Neural progenitor cell (in vitro differentiated cells): ENCODE measurements around the gene DOCK4. TPM values are rescaled to one million over a fixed set of nuclear protein-coding genes. Genes with fewer than 3 reads are reported as not detected.

ENCODE experiments used
- DNase-seq: peaks from one replicate; pipeline ENCODE4 v3.0.0-alpha.2; 2016; ENCODE audit warnings: low spot score
- H2AFZ ChIP-seq: fragments of 200-600 bp; sonication (generic); replicated peaks from 2 replicates; pipeline ENCODE4 v1.6.1; 2016; ENCODE audit warnings: antibody characterized with exemption
- H3F3A ChIP-seq: fragments of 200-600 bp; sonication (generic); 2 replicates; pipeline ENCODE4 v1.6.1; 2016; ENCODE audit warnings: antibody characterized with exemption, low read depth
- H3K27ac ChIP-seq: fragments of 200-600 bp; sonication (generic); 2 replicates; pipeline ENCODE4 v1.5.1; 2016; ENCODE audit warnings: mild to moderate bottlenecking
- H3K27me3 ChIP-seq: fragments of 200-600 bp; sonication (generic); 2 replicates; pipeline ENCODE4 v1.6.1; 2016; ENCODE audit warnings: mild to moderate bottlenecking, moderate library complexity
- H3K36me3 ChIP-seq: fragments of 200-600 bp; sonication (generic); 2 replicates; pipeline ENCODE4 v1.5.1; 2016
- H3K4me1 ChIP-seq: fragments of 200-600 bp; sonication (generic); 2 replicates; pipeline ENCODE4 v1.6.1; 2016; ENCODE audit warnings: mixed run types
- H3K4me2 ChIP-seq: fragments of 200-600 bp; sonication (generic); 2 replicates; pipeline ENCODE4 v1.6.1; 2016
- H3K4me3 ChIP-seq: fragments of 200-600 bp; sonication (generic); 2 replicates; pipeline ENCODE4 v1.5.1; 2016
- H3K79me2 ChIP-seq: fragments of 200-600 bp; sonication (generic); 2 replicates; pipeline ENCODE4 v1.6.1; 2016; ENCODE audit warnings: low read depth
- H3K9ac ChIP-seq: fragments of 200-600 bp; sonication (generic); 2 replicates; pipeline ENCODE4 v1.6.1; 2016
- H3K9me3 ChIP-seq: fragments of 200-600 bp; sonication (generic); 2 replicates; pipeline ENCODE4 v1.5.1; 2016; ENCODE audit warnings: low read depth
- H4K20me1 ChIP-seq: fragments of 200-600 bp; sonication (generic); 2 replicates; pipeline ENCODE4 v1.6.1; 2016; ENCODE audit warnings: low read depth
- H3K27ac Mint-ChIP-seq: 3 replicates; pipeline ENCODE4 v1.8.0; 2021; ENCODE audit warnings: mixed read lengths
- H3K27me3 Mint-ChIP-seq: 2 replicates; pipeline ENCODE4 v1.8.0; 2022; ENCODE audit warnings: low read depth, mild to moderate bottlenecking, inconsistent platforms, moderate library complexity, mixed read lengths; ENCODE audit not compliant: insufficient read depth
- H3K36me3 Mint-ChIP-seq: 3 replicates; pipeline ENCODE4 v1.8.0; 2021; ENCODE audit warnings: mixed read lengths
- H3K4me1 Mint-ChIP-seq: 3 replicates; pipeline ENCODE4 v1.8.0; 2021; ENCODE audit warnings: mixed read lengths
- H3K4me3 Mint-ChIP-seq: 3 replicates; pipeline ENCODE4 v1.8.0; 2021; ENCODE audit warnings: mild to moderate bottlenecking, moderate library complexity, mixed read lengths
- H3K9me3 Mint-ChIP-seq: 3 replicates; pipeline ENCODE4 v1.8.0; 2020; ENCODE audit warnings: mixed read lengths
- EZH2 ChIP-seq: fragments of 200-600 bp; sonication (generic); IDR thresholded peaks from 2 replicates; pipeline ENCODE4 v1.6.1; 2017; ENCODE audit warnings: antibody characterized with exemption, mild to moderate bottlenecking, moderate library complexity
- EZH2phosphoT487 ChIP-seq: fragments of 200-600 bp; sonication (generic); IDR thresholded peaks from 2 replicates; pipeline ENCODE4 v1.6.1; 2017; ENCODE audit warnings: antibody characterized with exemption
- total RNA-seq: library from RNA; depleted of rRNA; stranded (reverse); fragments of >200 nt; gene quantifications from 2 replicates; pipeline ENCODE4 v1.2.3, GENCODE V29; 2015; ENCODE audit warnings: low replicate concordance
- TF ChIP-seq, protein P1 (sequence below): fragments of 200-600 bp; sonication (generic); IDR thresholded peaks from 2 replicates; pipeline ENCODE4 v1.5.1; 2017; ENCODE audit warnings: antibody characterized with exemption, mild to moderate bottlenecking

DOCK4 gene
- total RNA-seq, 1 donor from 2014 or later = 11.4 TPM

- Mint-ChIP-seq H3K4me3 (no peak overlapping the region), H3K27me3 (no peaks in the 10 kb centered on the region), H3K27ac (no peak overlapping the region), H3K9me3 (no peaks in the 10 kb centered on the region), H3K36me3 (no peaks in the 10 kb centered on the region), H3K4me1 (peaks cover 41% of the 10 kb centered on the region)
- no peak overlapping the region for H3K4me2 ChIP-seq
- no peak for TF ChIP-seq EZH2
- TF ChIP-seq, protein P1, sequence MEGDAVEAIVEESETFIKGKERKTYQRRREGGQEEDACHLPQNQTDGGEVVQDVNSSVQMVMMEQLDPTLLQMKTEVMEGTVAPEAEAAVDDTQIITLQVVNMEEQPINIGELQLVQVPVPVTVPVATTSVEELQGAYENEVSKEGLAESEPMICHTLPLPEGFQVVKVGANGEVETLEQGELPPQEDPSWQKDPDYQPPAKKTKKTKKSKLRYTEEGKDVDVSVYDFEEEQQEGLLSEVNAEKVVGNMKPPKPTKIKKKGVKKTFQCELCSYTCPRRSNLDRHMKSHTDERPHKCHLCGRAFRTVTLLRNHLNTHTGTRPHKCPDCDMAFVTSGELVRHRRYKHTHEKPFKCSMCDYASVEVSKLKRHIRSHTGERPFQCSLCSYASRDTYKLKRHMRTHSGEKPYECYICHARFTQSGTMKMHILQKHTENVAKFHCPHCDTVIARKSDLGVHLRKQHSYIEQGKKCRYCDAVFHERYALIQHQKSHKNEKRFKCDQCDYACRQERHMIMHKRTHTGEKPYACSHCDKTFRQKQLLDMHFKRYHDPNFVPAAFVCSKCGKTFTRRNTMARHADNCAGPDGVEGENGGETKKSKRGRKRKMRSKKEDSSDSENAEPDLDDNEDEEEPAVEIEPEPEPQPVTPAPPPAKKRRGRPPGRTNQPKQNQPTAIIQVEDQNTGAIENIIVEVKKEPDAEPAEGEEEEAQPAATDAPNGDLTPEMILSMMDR = no peak
- TF ChIP-seq EZH2phosphoT487 = no peak
- no peak overlapping the region for H3K27ac ChIP-seq
- H3K27me3 ChIP-seq = no peaks in the 10 kb centered on the region
- no peak for DNase-seq
- no peaks in the 10 kb centered on the region for H3K4me1 ChIP-seq
- H3K4me3 ChIP-seq = no peak overlapping the region
- H3K36me3 ChIP-seq = no peaks in the 10 kb centered on the region
- no peak overlapping the region for H3K9ac ChIP-seq
- no peaks in the 10 kb centered on the region for H3K79me2 ChIP-seq
- no peaks in the 10 kb centered on the region for H3K9me3 ChIP-seq
- no peaks in the 10 kb centered on the region for H4K20me1 ChIP-seq
- H3F3A ChIP-seq = no peaks in the 10 kb centered on the region
- H2AFZ ChIP-seq = no peak overlapping the region
Observed at GRCh38 chr7:112182749-112183148, 23.4 kb downstream of the DOCK4 start.

- Mint-ChIP-seq H3K27ac (no peak overlapping the region), H3K4me1 (peaks cover 35% of the 10 kb centered on the region), H3K27me3 (no peaks in the 10 kb centered on the region), H3K4me3 (no peak overlapping the region), H3K9me3 (no peaks in the 10 kb centered on the region), H3K36me3 (no peaks in the 10 kb centered on the region)
- Histone ChIP-seq H3K36me3 (no peaks in the 10 kb centered on the region), H3K4me1 (no peaks in the 10 kb centered on the region), H3K9ac (no peak overlapping the region), H3K4me3 (no peak overlapping the region), H3K79me2 (no peaks in the 10 kb centered on the region), H3K4me2 (no peak overlapping the region), H4K20me1 (no peaks in the 10 kb centered on the region), H3K27me3 (no peaks in the 10 kb centered on the region), H2AFZ (no peak overlapping the region), H3F3A (no peaks in the 10 kb centered on the region), H3K9me3 (no peaks in the 10 kb centered on the region), H3K27ac (no peak overlapping the region)
- DNase-seq = no peak
- TF ChIP-seq, protein P1 = no peak
- TF ChIP-seq EZH2phosphoT487 (no peak), EZH2 (no peak)
Observed at GRCh38 chr7:112180223-112180622, 26.0 kb downstream of the DOCK4 start.

GRCh38 chr7:112176693-112177415 is 29.3 kb downstream of the DOCK4 start:
- Histone ChIP-seq H3K4me2 (no peak overlapping the region), H3K4me3 (no peak overlapping the region), H3K9ac (no peak overlapping the region), H3K27ac (no peak overlapping the region), H4K20me1 (peaks cover 5% of the 10 kb centered on the region), H3K79me2 (no peaks in the 10 kb centered on the region), H3K36me3 (no peaks in the 10 kb centered on the region), H3K4me1 (peaks cover 7% of the 10 kb centered on the region), H3K9me3 (no peaks in the 10 kb centered on the region), H3F3A (no peaks in the 10 kb centered on the region), H3K27me3 (no peaks in the 10 kb centered on the region), H2AFZ (no peak overlapping the region)
- Mint-ChIP-seq H3K4me1 (peaks cover 27% of the 10 kb centered on the region), H3K36me3 (peaks cover 1% of the 10 kb centered on the region), H3K4me3 (no peak overlapping the region), H3K27me3 (no peaks in the 10 kb centered on the region), H3K9me3 (no peaks in the 10 kb centered on the region), H3K27ac (no peak overlapping the region)
- no peak for TF ChIP-seq EZH2
- TF ChIP-seq EZH2phosphoT487 = no peak
- TF ChIP-seq, protein P1 = no peak
- no peak for DNase-seq
